ENCODE data around the gene DOHH. TPM values are rescaled to one million over a fixed set of nuclear protein-coding genes. Genes with fewer than 3 reads are reported as not detected.
A peak's percentile ranks its signal among the peaks of the same experiment; 100 is the strongest.

Gene DOHH
- total and polyA plus RNA-seq, 9 of the 15 experiments (the other 6 are each of a cell fraction or from before 2014, with no cell fraction given) = 0.14 to 47.2 (median 5.1) TPM

GRCh38 chr19:3520166-3521103 lies 20.0 kb upstream of the DOHH start (continued):
- TF ChIP-seq FIP1L1 (IDR thresholded peaks at IDR 0.05; ENCODE audit: low read depth, low read length, poor library complexity, severe bottlenecking) (no peak), HEY1 (CRISPR knock-in tag; IDR thresholded peaks at IDR 0.05; ENCODE audit: borderline replicate concordance) (no peak), IRF2 (CRISPR knock-in tag; IDR thresholded peaks at IDR 0.05) (no peak), HDAC1 (IDR thresholded peaks at IDR 0.05) (peak in 1 of 2 experiments; percentile 68; a peak in 2 of 4 replicates), ZKSCAN1 (IDR thresholded peaks at IDR 0.05; ENCODE audit: low read depth, low read length) (0 out of 2 replicates have a peak, but pooled peaks have one; percentile 55), STAT5B (CRISPR knock-in tag; IDR thresholded peaks at IDR 0.05) (no peak), ZNF586 (CRISPR knock-in tag; conservative IDR thresholded peaks at IDR 0.05) (no peak), CSDE1 (IDR thresholded peaks at IDR 0.05) (no peak; a peak in 1 of 4 replicates), ATF1 (CRISPR knock-in tag; IDR thresholded peaks at IDR 0.05) (no peak), ATF1 (tag; IDR thresholded peaks at IDR 0.05) (peak; percentile 86), ZNF449 (CRISPR knock-in tag; IDR thresholded peaks at IDR 0.05) (no peak), MNT (conservative IDR thresholded peaks at IDR 0.05) (peak; percentile 90 to 93), ARNT (IDR thresholded peaks at IDR 0.05) (0 out of 4 replicates have a peak, but pooled peaks of 1 of the 2 experiments have one; percentile 26), THAP7 (CRISPR knock-in tag; IDR thresholded peaks at IDR 0.05) (no peak), TRIM28 (IDR thresholded peaks at IDR 0.05) (peak; percentile 32; the same call in 1 of the 2 replicates), HSF4 (CRISPR knock-in tag; IDR thresholded peaks at IDR 0.05; ENCODE audit: borderline replicate concordance) (no peak), RBM17 (IDR thresholded peaks at IDR 0.05; ENCODE audit: borderline replicate concordance, low read depth, low read length) (no peak), ELF4 (CRISPR knock-in tag; IDR thresholded peaks at IDR 0.05) (no peak), POLR2AphosphoS2 (IDR thresholded peaks at IDR 0.05; ENCODE audit: low read length) (no peak), C11orf30 (IDR thresholded peaks at IDR 0.05; ENCODE audit: low read depth) (no peak), VEZF1 (CRISPR knock-in tag; IDR thresholded peaks at IDR 0.05) (peak; percentile 51; the same call in 1 of the 2 replicates), ZBTB9 (CRISPR knock-in tag; IDR thresholded peaks at IDR 0.05) (peak; percentile 98)
